Breast epithelium (tissue), 3 donors: ENCODE measurements around the gene C1orf159.

ENCODE experiments used
- CTCF ChIP-seq, 3 donors: fragments of 450-650 bp; IDR thresholded peaks; one replicate each; pipeline ENCODE4 v1.5.1; 2016 to 2017; ENCODE audit warnings: antibody characterized with exemption in 3 of 3, mild to moderate bottlenecking in 3 of 3, moderate library complexity in 3 of 3
- POLR2A ChIP-seq: fragments of 450-650 bp; IDR thresholded peaks from one replicate; pipeline ENCODE4 v1.6.1; 2016; ENCODE audit warnings: antibody characterized with exemption, mild to moderate bottlenecking, moderate library complexity
- POLR2AphosphoS5 ChIP-seq, 3 donors: sonication (generic); formaldehyde crosslinking; IDR thresholded peaks; one replicate each; pipeline ENCODE4 v1.6.1; 2017; ENCODE audit warnings: antibody characterized with exemption in 3 of 3

GRCh38 chr1:1118011-1118875 lies 2.4 kb upstream of the C1orf159 start:
- TF ChIP-seq CTCF (IDR thresholded peaks at IDR 0.05) = no peak
- no peak for TF ChIP-seq POLR2A
- TF ChIP-seq POLR2AphosphoS5 (IDR thresholded peaks at IDR 0.05) = no peak
